GOT3 (cell line): ENCODE results near the gene CLEC4D.
"Not testable (repeated sequence)": the region's sequence is repeated elsewhere in the genome, so short reads cannot be mapped to it uniquely, and the experiment has no call there.

ENCODE experiments used
- DNase-seq: peaks from one replicate; lab custom pipeline; 2025; ENCODE audit warnings: mixed read lengths; lab: John Stamatoyannopoulos, UW

CLEC4D gene

GRCh38 chr12:8513256-8513655 is at the start of gene CLEC4D:
Gene CLEC4D, plus strand, starts transcription at chr12:8513503. Its CDS starts 230 bp downstream, at chr12:8513733.
- no peak for DNase-seq

GRCh38 chr12:8465301-8465996 is 47.9 kb upstream of the CLEC4D start:
- no peak for DNase-seq

GRCh38 chr12:8466241-8466640 is 47.1 kb upstream of the CLEC4D start:
- DNase-seq = no peak

- DNase-seq = no peak
Measured at GRCh38 chr12:8471090-8471489, 42.2 kb upstream of the CLEC4D start.

GRCh38 chr12:8475508-8476203 is 37.6 kb upstream of the CLEC4D start:
- no peak for DNase-seq

DNA sequence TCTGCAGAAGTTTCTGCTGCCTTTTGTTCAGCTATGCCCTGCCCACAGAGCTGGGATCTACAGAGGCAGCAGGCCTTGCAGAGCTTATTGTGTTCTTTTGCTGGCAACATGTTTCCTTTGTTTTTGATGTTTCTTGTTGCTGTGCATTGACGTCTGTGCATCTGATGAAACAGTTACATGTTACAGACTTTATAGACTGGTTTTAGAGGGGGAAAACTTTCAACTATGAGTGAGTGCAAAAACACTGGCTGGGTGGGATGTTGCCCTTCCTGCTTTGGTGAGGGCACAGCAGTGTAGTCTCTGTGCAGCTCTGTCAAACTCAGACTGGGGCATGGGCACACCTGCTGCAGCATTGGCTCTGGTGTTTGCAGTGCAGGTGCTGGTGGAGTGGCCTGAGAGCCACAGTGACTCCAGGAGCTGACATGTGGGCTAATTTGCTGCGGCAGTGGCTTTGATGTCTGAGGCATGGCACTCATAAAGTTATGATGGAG is 30.7 kb upstream of the CLEC4D start:
- no peak for DNase-seq

DNA sequence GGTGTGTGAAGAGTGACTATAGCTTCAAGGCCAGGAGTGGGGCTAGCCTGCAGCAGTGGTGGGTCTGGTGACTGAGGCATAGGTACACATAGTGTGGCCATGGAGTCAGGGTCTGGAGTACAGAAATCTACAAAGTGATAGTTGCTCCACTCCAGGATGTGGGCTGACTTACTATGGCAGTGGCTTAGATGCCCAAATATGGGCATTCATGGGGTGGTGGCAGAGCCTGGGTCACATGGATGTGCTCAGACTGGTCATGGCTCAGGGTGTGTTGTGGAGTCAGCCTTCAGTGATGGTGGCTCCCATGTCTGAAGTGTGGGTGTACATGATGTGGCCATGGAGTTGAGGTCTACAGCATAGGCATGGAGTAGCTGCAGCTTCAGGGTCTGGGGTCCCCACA is 30.2 kb upstream of the CLEC4D start:
- no peak for DNase-seq

GRCh38 chr12:8491646-8492530 is 21.4 kb upstream of the CLEC4D start:
- no peak for DNase-seq

DNA sequence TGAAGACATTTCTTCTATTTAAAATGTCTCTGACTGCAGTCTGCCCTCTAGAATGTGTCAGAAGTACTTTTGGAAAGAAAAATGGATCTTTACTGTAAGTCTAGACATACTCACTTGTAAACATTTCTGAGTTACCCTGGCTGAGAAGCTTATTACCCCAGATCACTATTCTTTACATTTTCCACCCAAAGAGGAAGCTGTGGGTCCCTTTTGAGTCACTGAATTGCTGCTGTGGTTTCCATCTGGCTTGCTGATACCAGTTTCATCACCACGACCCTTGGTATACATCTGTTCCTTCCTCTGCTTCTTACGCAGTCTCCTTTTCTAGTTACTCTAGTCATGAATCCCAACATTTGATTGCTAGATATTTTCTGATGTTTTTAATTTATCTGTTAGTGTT is 20.2 kb upstream of the CLEC4D start:
- no peak for DNase-seq

DNA sequence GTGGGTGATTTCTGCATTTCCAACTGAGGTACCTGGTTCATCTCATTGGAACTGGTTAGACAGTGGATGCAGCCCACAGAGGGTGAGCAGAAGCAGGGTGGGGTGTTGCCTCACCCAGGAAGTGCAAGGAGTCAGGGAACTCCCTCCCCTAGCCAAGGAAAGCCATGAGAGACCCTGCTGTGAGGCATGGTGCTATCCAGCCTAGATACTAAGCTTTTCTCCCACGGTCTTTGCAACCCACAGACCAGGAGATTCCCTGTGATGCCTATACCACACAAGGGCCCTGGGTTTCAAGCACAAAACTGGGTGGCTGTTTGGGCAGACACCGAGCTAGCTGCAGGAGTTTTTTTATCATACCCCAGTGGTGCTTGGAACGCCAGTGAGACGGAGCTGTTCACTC is 17.6 kb upstream of the CLEC4D start:
- not testable (repeated sequence) for DNase-seq

DNA sequence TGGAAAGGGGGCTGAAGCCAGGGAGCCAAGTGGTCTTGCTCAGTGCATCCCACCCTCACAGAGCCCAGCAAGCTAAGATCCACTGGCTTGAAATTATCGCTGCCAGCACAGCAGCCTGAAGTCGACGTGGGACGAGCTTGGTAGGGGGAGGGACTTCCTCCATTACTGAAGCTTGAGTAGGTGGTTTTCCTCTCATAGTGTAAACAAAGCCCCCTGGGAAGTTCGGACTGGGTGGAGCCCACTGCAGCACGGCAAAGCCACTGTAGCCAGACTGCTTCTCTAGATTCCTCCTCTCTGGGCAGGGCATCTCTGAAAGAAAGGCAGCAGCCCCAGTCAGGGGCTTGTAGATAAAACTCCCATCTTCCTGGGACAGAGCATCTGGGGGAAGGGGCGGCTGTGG is 17.2 kb upstream of the CLEC4D start:
- DNase-seq = not testable (repeated sequence)

GRCh38 chr12:8499616-8500015 is 13.7 kb upstream of the CLEC4D start:
- no peak for DNase-seq

DNA sequence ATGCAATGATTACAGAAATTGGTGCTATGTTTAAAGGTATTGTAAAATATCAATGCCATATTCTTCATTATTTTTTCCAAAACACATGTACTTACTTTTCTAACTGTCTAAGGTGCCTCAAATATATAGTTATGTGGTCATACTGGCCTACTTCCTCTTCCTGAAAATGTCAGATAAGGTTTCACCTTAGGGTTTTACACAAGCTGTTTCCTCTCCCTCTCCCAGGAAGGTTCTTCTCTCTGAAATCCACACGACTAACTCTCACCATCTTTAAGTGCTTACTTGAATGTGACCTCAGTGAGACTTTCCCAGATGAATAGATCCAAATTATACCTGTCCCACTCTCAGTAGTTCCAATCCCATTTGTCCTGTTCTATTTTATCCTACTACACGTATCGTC is 11.6 kb upstream of the CLEC4D start:
- DNase-seq = no peak

DNA sequence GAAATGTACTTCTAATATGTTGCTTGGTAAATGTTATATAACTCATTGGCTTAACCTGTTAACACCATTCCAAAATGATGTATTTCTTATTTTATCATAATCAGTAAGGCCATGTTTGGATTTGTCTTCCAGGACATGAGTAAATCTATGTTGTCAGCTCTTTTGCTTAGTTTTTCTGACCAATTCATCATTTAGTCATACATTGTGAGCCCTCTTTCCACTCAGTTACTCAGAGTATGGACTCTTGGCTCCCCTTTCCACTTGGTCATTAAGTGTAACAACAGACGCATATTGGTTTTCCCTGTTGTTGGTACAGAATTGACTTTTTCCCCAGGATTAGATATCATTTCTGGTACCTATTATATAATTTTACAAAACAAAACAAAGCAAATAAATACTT is 9.0 kb upstream of the CLEC4D start:
- DNase-seq = no peak

DNA sequence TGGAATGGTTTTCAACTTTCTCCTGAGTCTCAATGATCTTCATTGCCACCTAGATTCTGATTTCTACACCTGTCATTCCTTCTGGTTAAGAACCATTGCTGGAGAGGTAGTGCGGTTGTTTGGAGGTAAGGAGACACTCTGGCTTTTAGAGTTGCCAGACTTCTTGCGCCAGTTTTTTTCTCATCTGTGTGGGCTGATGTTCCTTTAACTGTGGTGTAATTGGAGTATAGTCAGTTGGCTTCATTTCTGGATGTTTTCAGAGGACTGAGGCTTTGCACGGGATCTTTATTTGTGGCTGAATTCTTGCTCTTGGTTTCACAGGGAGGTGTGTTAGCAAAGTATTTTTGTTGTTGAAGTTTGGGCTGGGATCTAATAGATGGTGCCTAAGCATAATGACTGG is 5.7 kb upstream of the CLEC4D start:
- DNase-seq = no peak

GRCh38 chr12:8508223-8508622 is 5.1 kb upstream of the CLEC4D start:
- no peak for DNase-seq

DNA sequence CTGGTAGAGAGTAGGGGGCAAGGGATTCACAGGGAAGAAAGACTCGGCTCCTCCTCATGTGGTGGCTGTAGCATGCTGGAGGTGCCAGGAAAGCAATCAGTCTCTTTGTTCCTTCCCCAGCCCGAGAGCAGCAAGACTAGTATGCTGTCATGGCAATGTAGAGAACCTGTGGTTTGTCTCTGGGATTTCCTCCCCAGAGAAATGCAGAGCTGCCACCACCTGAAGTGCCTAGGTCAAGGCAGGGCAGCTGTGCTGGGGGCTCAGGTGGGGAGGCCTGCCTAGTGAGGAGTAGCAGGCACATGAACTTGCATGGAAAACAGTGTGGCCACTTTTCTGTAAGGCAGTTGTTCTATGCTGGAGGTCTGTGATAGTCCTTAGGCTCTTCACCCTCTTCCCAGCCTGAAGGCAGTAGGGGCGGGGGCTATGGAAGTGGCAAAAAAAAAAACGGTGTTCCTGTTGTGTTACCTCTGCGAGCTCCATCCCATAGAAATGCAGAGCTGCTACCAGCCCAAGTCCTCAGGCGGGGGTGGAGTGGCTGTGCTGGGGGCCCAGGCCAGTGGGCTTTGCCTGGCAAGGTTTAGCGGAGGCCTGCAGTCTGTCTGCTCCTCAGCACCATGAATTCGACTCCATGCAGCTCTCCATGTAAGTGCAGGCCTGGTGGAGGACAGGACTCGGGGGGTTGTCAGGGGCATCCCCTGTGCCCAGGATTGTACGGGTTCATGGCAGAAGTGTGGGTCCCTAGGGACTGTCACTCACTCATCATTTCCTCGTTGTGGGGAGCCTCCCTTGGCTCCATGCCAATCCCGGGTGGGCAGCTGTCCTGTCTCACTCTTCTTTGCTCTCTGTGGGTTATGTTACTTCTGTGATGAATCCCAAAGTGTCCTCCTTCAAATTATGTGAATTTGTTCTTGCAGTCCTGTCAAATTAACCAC is 4.1 kb upstream of the CLEC4D start:
- no peak for DNase-seq

DNA sequence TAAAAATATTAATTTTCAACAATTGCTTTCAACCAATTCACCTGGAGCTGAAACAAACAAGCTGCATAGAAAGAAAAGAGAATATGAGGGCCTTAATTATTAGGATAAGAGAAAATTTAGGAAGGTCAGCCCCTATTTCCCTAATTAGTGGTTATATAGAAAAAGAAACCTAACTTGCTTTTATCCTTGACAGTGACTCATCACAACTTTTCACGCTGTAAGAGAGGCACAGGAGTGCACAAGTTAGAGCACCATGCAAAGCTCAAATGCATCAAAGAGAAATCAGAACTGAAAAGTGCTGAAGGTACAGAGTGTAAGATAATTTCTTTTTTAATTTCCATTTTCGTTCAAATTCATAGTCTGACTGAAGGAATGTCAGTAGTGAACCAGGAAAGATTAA is 4.7 kb downstream of the CLEC4D start:
- no peak for DNase-seq

GRCh38 chr12:8519171-8519570 is 5.9 kb downstream of the CLEC4D start:
- DNase-seq = no peak

DNA sequence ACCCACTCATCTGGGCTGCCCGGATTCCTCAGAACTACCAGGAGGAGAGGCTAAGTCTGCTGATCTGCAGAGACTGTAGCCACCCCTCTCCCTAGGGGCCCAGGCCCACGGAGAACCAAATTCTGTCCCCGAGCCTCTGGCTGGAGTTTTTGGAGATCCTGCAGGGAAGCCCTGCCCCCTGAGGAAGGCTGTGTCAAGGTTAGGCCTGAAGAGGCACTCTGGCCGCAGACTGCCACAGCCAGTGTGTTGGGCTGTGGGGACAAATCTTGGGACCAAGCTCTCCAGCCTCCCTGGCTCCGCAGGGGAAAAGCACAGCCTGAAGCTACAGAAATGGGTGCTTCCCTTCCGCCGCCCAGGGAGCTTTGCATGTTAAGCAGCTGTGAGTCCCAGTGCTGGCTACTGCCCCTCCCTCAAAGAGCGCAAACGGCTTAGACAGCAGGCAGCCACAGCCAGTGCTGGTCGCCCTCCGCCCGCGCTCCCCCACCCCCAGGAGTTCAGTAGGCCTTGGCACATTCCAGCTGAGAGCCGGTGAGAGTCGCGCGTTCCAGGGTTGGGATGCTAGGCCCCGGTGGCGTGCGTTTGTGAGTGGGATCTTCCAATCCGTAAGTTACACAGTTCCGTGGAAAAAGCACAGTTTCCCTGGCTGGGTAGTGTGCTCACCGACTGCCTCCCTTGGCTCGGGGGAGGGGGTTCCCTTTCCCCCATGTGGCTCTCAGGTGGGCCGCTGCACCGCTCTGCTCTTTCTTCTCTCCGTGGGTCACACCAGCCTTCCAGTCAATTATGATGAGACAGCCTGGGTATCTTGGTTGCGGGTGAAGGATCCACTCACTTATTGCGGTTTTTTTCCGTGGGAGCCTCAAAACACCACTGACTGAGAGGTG is 14.2 kb downstream of the CLEC4D start:
- no peak for DNase-seq
